DOHH2 (cell line): Measurements from ENCODE around the gene ARHGAP6.

Experiments
- CTCF ChIP-seq: fragments of 200-600 bp; sonication (generic); IDR thresholded peaks from one replicate; pipeline ENCODE4 v1.5.1; 2014; ENCODE audit warnings: antibody characterized with exemption, mild to moderate bottlenecking, low read depth, low read length; ENCODE audit not compliant: poor library complexity, severe bottlenecking
- EZH2phosphoT487 ChIP-seq: fragments of 200-600 bp; sonication (generic); IDR thresholded peaks from 2 replicates; pipeline ENCODE4 v1.6.1; 2017; ENCODE audit warnings: borderline replicate concordance, mild to moderate bottlenecking, antibody characterized with exemption, low read length, moderate library complexity, mixed read lengths

DNA sequence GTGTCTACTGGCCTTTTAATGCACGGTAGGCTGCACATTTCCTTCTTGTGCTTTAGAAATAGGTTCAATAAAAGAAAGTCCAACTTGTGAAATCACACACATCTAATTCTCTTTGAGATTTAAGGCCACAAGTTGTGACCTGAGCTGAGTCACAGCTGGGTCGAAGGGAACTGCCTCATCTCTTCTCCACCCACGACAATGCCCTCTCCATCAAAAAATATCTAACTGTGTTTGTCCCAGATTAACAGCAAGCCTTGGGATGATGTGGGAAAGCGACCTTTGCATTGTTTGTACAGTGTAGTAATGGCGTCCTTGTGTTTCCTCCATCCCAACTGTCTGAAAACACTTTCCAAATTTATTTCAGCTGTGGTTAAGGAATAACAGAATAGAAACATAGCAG, 203.6 kb downstream of the ARHGAP6 start:
- TF ChIP-seq CTCF (no peak), EZH2phosphoT487 (no peak)
